Nephron (organoid): ENCODE data around the gene GNAZ.
A peak's percentile ranks its signal among the peaks of the same experiment; 100 is the strongest.

Experiments
- H3K27ac Mint-ChIP-seq, 3 experiments: 2 replicates each; pipeline ENCODE4 v1.8.0; 2020; ENCODE audit warnings: mixed read lengths in 3 of 3, mild to moderate bottlenecking in 2 of 3, moderate library complexity in 1 of 3
- H3K27me3 Mint-ChIP-seq: 2 replicates; pipeline ENCODE4 v1.8.0; 2021; ENCODE audit warnings: low read depth, mild to moderate bottlenecking, moderate library complexity, mixed read lengths
- H3K36me3 Mint-ChIP-seq: 2 replicates; pipeline ENCODE4 v1.8.0; 2020; ENCODE audit warnings: low read depth, mixed read lengths
- H3K4me1 Mint-ChIP-seq: 2 replicates; pipeline ENCODE4 v1.8.0; 2020; ENCODE audit warnings: mixed read lengths
- H3K4me3 Mint-ChIP-seq, 3 experiments: 2 replicates each; pipeline ENCODE4 v1.8.0; 2020; ENCODE audit warnings: mild to moderate bottlenecking in 3 of 3, mixed read lengths in 3 of 3, moderate library complexity in 2 of 3
- H3K9me3 Mint-ChIP-seq: 2 replicates; pipeline ENCODE4 v1.8.0; 2020; ENCODE audit warnings: mixed read lengths
- TF ChIP-seq, protein P1 (sequence below), 3 experiments: fragments of 200-600 bp; sonication (generic); IDR thresholded peaks; one replicate each; pipeline ENCODE4 v1.5.0; 2021; ENCODE audit warnings: antibody characterized with exemption in 3 of 3; ENCODE audit not compliant: unreplicated experiment in 3 of 3

GNAZ gene

DNA sequence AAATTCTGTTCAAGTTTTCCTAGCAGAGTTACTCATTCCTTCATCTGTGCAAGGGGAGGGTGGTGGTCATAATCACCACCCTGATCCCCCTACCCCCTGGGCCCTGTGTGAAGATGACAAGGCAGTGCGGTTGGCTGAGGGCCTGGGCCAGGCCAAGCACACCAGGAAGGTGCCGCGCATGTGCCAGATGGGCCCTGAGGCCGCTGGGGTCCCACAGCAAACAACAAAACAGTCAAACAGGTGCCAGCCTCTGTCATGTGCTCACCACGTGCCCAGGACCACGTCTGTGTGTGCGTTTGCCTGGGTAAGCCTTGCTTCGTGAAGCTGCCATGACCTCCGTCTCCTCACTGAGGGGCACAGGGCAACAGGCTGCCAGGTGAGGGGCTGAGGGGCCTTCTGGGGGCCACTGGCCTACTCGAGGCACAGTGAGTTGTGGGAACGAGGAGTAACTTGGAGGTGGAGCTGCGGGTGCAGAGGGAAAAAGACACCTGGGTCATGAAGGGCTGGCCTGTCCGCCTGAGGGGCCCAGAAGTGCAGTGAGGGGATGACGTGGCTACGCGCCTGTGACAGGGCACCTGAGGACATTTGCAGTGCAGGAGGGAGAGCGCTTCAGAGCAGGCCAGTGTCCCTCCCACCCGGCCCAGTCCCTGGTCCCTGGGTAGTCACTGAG lies 45.6 kb downstream of the GNAZ start:
- TF ChIP-seq, protein P1, sequence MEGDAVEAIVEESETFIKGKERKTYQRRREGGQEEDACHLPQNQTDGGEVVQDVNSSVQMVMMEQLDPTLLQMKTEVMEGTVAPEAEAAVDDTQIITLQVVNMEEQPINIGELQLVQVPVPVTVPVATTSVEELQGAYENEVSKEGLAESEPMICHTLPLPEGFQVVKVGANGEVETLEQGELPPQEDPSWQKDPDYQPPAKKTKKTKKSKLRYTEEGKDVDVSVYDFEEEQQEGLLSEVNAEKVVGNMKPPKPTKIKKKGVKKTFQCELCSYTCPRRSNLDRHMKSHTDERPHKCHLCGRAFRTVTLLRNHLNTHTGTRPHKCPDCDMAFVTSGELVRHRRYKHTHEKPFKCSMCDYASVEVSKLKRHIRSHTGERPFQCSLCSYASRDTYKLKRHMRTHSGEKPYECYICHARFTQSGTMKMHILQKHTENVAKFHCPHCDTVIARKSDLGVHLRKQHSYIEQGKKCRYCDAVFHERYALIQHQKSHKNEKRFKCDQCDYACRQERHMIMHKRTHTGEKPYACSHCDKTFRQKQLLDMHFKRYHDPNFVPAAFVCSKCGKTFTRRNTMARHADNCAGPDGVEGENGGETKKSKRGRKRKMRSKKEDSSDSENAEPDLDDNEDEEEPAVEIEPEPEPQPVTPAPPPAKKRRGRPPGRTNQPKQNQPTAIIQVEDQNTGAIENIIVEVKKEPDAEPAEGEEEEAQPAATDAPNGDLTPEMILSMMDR (IDR thresholded peaks at IDR 0.05; ENCODE audit: unreplicated experiment in 3 of 3), result no peak
- H3K27ac Mint-ChIP-seq, result no peak overlapping the region
- H3K4me3 Mint-ChIP-seq, result no peak overlapping the region
- H3K9me3 Mint-ChIP-seq, result no peaks in the 10 kb centered on the region
- no peaks in the 10 kb centered on the region for H3K27me3 Mint-ChIP-seq
- peaks cover 22% of the 10 kb centered on the region for H3K4me1 Mint-ChIP-seq
- no peaks in the 10 kb centered on the region for H3K36me3 Mint-ChIP-seq

DNA sequence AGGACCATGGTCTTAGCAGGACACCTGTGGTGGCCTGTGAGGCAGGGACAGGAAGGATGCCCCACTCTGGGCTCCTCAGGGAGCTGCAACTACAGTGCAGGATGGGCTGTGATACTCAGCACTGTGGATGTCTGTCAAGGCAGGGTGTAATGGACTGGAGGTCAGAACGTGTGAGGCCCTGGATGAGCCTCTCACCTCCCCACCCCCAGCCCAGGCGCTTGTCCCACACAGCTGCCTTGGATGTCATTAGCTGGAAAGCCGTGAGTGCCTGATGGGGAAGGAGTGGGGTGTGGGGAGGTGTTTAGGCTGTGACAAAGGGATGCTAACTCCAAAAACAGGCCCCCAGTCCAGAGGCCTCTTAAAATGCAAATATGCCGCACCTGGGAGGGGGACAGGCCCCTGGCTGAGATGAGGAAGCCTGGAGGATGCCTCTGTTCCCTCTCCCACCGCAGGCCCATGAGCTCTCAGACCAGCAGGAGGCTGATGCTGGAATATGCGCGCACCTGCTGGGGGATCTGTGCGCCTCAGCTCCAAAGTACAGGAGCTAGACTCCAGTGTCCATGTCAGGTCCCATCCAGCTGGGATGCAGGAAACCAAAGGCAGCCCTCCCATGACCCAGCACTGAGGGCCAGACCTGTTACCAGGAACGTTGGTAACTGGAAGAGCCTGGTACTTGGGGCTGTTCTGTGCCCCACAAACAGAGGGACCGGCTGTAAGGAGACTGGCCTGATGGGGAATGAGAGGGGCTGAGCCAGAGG lies 46.4 kb downstream of the GNAZ start:
- no peak overlapping the region for H3K4me3 Mint-ChIP-seq
- no peaks in the 10 kb centered on the region for H3K9me3 Mint-ChIP-seq
- no peaks in the 10 kb centered on the region for H3K36me3 Mint-ChIP-seq
- peaks cover 18% of the 10 kb centered on the region for H3K4me1 Mint-ChIP-seq
- TF ChIP-seq, protein P1 (IDR thresholded peaks at IDR 0.05; ENCODE audit: unreplicated experiment in 3 of 3), result no peak
- no peak overlapping the region for H3K27ac Mint-ChIP-seq
- H3K27me3 Mint-ChIP-seq, result no peaks in the 10 kb centered on the region

DNA sequence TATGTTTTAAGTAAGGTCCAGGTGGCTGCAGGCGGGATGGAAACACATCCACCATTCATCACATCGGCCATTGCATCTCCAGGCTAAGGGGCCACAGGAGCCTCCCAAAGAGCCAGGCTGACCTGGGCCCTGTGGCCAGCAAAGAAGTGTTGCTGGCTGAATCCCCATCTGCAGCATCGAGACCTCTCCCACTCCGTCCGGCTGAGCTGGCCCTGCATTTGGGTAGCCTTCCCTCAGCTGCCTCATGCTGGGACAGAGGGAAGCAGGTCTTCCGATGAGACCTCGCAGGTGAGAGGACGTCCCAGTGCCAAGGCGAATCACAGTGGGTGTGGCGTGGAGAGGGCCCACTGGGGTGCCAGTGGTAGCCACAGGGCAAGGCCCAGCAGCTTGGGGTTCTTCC lies 47.0 kb downstream of the GNAZ start:
- no peak overlapping the region for H3K27ac Mint-ChIP-seq
- TF ChIP-seq, protein P1 (IDR thresholded peaks at IDR 0.05; ENCODE audit: unreplicated experiment in 3 of 3), result no peak
- peaks cover 17% of the 10 kb centered on the region for H3K4me1 Mint-ChIP-seq
- no peaks in the 10 kb centered on the region for H3K9me3 Mint-ChIP-seq
- no peak overlapping the region for H3K4me3 Mint-ChIP-seq
- no peaks in the 10 kb centered on the region for H3K27me3 Mint-ChIP-seq
- H3K36me3 Mint-ChIP-seq, result no peaks in the 10 kb centered on the region

DNA sequence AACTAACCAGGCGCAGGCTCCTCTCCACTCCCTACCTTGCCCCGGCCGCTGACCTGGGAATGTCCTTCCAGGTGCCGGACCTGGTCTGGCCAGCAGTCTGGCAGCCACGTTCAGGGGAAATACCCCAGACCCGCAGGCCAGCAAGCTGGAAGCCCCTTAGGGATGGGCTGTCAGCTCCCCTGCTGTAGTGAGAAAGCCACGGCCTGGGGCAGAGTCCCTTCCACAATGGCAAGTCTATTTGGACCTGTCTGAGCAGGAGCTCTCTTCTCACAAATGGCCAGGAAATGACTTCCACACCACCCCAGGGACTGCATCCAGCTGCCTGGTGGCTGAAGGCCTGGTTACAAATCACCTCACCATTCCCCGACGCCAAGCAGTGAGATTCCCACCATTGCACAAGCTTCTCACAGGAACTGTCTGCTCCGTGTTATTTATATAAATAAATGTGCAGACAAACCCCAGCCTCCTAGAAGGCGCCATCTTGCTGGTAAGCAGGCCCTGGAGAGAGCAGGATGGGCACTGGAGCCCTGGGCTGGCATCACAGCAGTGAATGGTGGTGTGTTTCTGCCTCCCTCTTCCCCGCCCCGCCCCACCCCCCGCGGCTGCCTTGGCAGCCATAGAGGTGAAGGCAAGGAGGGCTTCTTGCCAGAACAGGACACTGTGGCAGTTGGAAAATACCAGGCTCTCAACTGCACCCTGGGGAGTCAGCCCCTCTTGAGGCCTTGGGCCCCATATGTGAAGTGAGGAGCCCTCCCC lies 47.8 kb downstream of the GNAZ start:
- H3K4me1 Mint-ChIP-seq, result peaks cover 11% of the 10 kb centered on the region
- TF ChIP-seq, protein P1 (IDR thresholded peaks at IDR 0.05; ENCODE audit: unreplicated experiment in 3 of 3), result no peak
- no peaks in the 10 kb centered on the region for H3K9me3 Mint-ChIP-seq
- no peak overlapping the region for H3K4me3 Mint-ChIP-seq
- no peaks in the 10 kb centered on the region for H3K36me3 Mint-ChIP-seq
- no peaks in the 10 kb centered on the region for H3K27me3 Mint-ChIP-seq
- H3K27ac Mint-ChIP-seq, result no peak overlapping the region

DNA sequence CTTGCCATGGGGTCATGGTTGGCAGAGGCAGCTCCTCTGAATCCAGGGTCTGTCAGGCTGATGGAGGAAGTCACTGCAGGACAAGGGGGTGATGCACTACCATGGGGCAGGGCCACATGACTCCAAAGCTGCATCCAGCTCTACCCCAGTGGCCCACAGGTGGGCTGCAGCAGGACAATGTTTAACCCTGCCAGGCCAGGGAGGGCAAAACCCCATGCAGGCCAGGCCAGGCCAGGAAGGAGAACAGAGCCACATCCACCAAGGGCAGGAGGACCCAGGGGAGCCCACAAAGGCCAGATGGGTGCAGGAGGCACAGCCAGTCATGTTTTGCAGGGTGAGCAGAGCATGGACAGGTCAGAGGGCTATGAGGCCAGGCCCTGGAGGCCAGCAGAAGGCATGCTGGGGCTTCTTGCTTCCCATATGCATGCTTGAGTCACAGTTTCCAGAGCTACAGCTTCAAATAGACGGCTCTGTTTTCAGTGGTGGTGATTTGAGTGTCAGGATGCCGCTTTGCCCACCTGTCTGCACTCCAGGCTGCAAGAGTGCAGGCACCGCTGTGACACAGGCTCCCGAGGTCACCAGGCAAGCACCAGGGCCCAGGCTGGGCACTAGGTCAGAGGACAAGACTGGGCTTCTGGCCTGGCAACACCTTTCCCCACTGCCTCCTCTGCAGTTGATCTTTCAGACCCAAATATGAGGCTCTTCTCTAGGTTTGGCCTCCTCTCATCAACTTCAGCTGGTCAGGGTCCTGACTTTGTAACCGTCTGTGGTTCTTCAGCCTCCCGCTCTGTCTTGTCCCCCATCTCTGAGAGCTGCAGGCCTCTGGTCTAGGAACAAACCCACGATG lies 48.6 kb downstream of the GNAZ start:
- Mint-ChIP-seq H3K9me3 (no peaks in the 10 kb centered on the region), H3K4me3 (no peak overlapping the region), H3K27me3 (no peaks in the 10 kb centered on the region), H3K27ac (peak overlapping the region in 1 of 3 experiments; percentile 17), H3K4me1 (peaks cover 8% of the 10 kb centered on the region), H3K36me3 (no peaks in the 10 kb centered on the region)
- TF ChIP-seq, protein P1 (IDR thresholded peaks at IDR 0.05; ENCODE audit: unreplicated experiment in 3 of 3), result no peak
